ENCODE measurements around the gene PHLDA3. TPM values are rescaled to one million over a fixed set of nuclear protein-coding genes. Genes with fewer than 3 reads are reported as not detected.

PHLDA3 gene
- total RNA-seq, 1 donor from 2014 or later = 50.6 TPM

GRCh38 chr1:201510734-201511133, 41.7 kb upstream of the PHLDA3 start:
- Mint-ChIP-seq H3K36me3 (ENCODE audit: unreplicated experiment) (no peaks in the 10 kb centered on the region), H3K9me3 (ENCODE audit: unreplicated experiment) (no peaks in the 10 kb centered on the region), H3K27ac (ENCODE audit: unreplicated experiment) (no peak overlapping the region), H3K4me1 (ENCODE audit: unreplicated experiment) (peaks cover 24% of the 10 kb centered on the region), H3K27me3 (ENCODE audit: unreplicated experiment) (no peaks in the 10 kb centered on the region), H3K4me3 (ENCODE audit: unreplicated experiment) (no peak overlapping the region)
- DNase-seq (ENCODE audit: extremely low spot score, unreplicated experiment) = no peak
- no peak for TF ChIP-seq CTCF (IDR thresholded peaks at IDR 0.05)

GRCh38 chr1:201509601-201510374, 40.8 kb upstream of the PHLDA3 start:
- H3K27ac Mint-ChIP-seq (ENCODE audit: unreplicated experiment) = no peak overlapping the region
- no peak overlapping the region for H3K4me3 Mint-ChIP-seq (ENCODE audit: unreplicated experiment)
- peaks cover 32% of the 10 kb centered on the region for H3K4me1 Mint-ChIP-seq (ENCODE audit: unreplicated experiment)

GRCh38 chr1:201508809-201509208, 39.8 kb upstream of the PHLDA3 start:
- no peaks in the 10 kb centered on the region for H3K9me3 Mint-ChIP-seq (ENCODE audit: unreplicated experiment)
- no peak for DNase-seq (ENCODE audit: extremely low spot score, unreplicated experiment)
- no peaks in the 10 kb centered on the region for H3K36me3 Mint-ChIP-seq (ENCODE audit: unreplicated experiment)
- H3K27ac Mint-ChIP-seq (ENCODE audit: unreplicated experiment) = no peak overlapping the region
- no peak overlapping the region for H3K4me3 Mint-ChIP-seq (ENCODE audit: unreplicated experiment)
- H3K4me1 Mint-ChIP-seq (ENCODE audit: unreplicated experiment) = peaks cover 39% of the 10 kb centered on the region
- no peaks in the 10 kb centered on the region for H3K27me3 Mint-ChIP-seq (ENCODE audit: unreplicated experiment)
- no peak for TF ChIP-seq CTCF (IDR thresholded peaks at IDR 0.05)

More at GRCh38 chr1:201509601-201510374, 40.8 kb upstream of the PHLDA3 start:
- TF ChIP-seq CTCF (IDR thresholded peaks at IDR 0.05) = no peak
- no peaks in the 10 kb centered on the region for H3K9me3 Mint-ChIP-seq (ENCODE audit: unreplicated experiment)
- H3K27me3 Mint-ChIP-seq (ENCODE audit: unreplicated experiment) = no peaks in the 10 kb centered on the region
- no peak for DNase-seq (ENCODE audit: extremely low spot score, unreplicated experiment)
- H3K36me3 Mint-ChIP-seq (ENCODE audit: unreplicated experiment) = no peaks in the 10 kb centered on the region

GRCh38 chr1:201507360-201507675, 38.3 kb upstream of the PHLDA3 start:
- H3K4me3 Mint-ChIP-seq (ENCODE audit: unreplicated experiment) = no peak overlapping the region
- no peaks in the 10 kb centered on the region for H3K9me3 Mint-ChIP-seq (ENCODE audit: unreplicated experiment)
- DNase-seq (ENCODE audit: extremely low spot score, unreplicated experiment) = no peak
- H3K4me1 Mint-ChIP-seq (ENCODE audit: unreplicated experiment) = peaks cover 41% of the 10 kb centered on the region
- TF ChIP-seq CTCF (IDR thresholded peaks at IDR 0.05) = no peak
- no peaks in the 10 kb centered on the region for H3K27me3 Mint-ChIP-seq (ENCODE audit: unreplicated experiment)
- no peak overlapping the region for H3K27ac Mint-ChIP-seq (ENCODE audit: unreplicated experiment)
- no peaks in the 10 kb centered on the region for H3K36me3 Mint-ChIP-seq (ENCODE audit: unreplicated experiment)

GRCh38 chr1:201506557-201507359, 37.8 kb upstream of the PHLDA3 start, which contains the start of gene CSRP1:
Gene CSRP1, minus strand, starts transcription at chr1:201507123. Its CDS starts 10,820 bp downstream, at chr1:201496303.
- no peak for DNase-seq (ENCODE audit: extremely low spot score, unreplicated experiment)

More at GRCh38 chr1:201506557-201507359, 37.8 kb upstream of the PHLDA3 start, which contains the start of gene CSRP1:
- no peak for TF ChIP-seq CTCF (IDR thresholded peaks at IDR 0.05)
- no peak within 1 kb of the TSS for H3K4me3 Mint-ChIP-seq (ENCODE audit: unreplicated experiment)
- peak within 1 kb of the TSS; percentile 88 for H3K27ac Mint-ChIP-seq (ENCODE audit: unreplicated experiment)
- no peaks in the 10 kb centered on the region for H3K36me3 Mint-ChIP-seq (ENCODE audit: unreplicated experiment)
- no peaks in the 10 kb centered on the region for H3K27me3 Mint-ChIP-seq (ENCODE audit: unreplicated experiment)
- H3K4me1 Mint-ChIP-seq (ENCODE audit: unreplicated experiment) = peaks cover 39% of the 10 kb centered on the region
- H3K9me3 Mint-ChIP-seq (ENCODE audit: unreplicated experiment) = no peaks in the 10 kb centered on the region
